ENCODE data around the gene IQCB1. TPM values are rescaled to one million over a fixed set of nuclear protein-coding genes. Genes with fewer than 3 reads are reported as not detected.

The IQCB1 gene
- total RNA-seq, 3 donors from 2014 or later (not counting 1 experiment from before 2014, with no cell fraction given): 42.6 to 44.3 (median 42.6) TPM

DNA sequence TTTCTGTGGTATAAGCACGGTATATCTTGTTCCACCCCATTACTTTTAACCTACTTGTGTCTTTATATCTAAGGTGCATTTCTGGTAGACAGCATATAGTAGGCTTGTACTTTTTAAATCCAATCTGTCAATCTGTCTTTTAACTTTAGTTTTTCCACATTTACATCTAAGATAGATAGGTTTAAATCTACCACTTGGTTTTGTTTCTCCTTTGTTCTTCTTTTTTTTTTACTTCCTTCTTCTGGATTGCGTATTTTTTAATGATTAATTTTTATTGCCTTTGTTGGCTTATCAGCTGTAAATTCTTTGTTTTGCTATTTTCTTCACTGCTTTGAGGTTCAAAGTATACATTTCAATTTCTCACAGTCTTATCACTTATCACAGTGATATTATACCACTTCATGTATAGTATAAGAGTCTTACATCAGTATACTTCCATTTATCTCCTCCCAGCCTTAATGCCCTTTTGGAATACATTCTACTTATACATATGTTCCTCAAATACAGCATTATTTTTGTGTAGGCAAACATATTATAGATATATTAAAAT is 31.0 kb downstream of the IQCB1 start:
- DNase-seq: no peak
- H3K9me3 Mint-ChIP-seq: no peaks in the 10 kb centered on the region
- H3K4me3 ChIP-seq (ENCODE audit: low read length): no peak overlapping the region
- H3K27ac Mint-ChIP-seq: no peak overlapping the region
- no peak for ATAC-seq
- H3K9me3 ChIP-seq (ENCODE audit: control insufficient read depth, insufficient read depth, low read length): no peaks in the 10 kb centered on the region
- intact Hi-C loops (cut with micrococcal nuclease): no loop called here
- no CpG with 5 or more reads among the region's 2 CpGs for WGBS (ENCODE audit: insufficient coverage)
- no peaks in the 10 kb centered on the region for H3K4me1 ChIP-seq (ENCODE audit: control insufficient read depth, insufficient read depth, low read length)
- peaks cover 29% of the 10 kb centered on the region for H3K36me3 Mint-ChIP-seq
- no peak for TF ChIP-seq CTCF (IDR thresholded peaks at IDR 0.05)
- no peaks in the 10 kb centered on the region for H3K4me1 Mint-ChIP-seq
- no peak overlapping the region for H3K27ac ChIP-seq (ENCODE audit: low read length)
- H3K36me3 ChIP-seq (ENCODE audit: control insufficient read depth, insufficient read depth, low read length): peaks cover 36% of the 10 kb centered on the region
- no peaks in the 10 kb centered on the region for H3K27me3 ChIP-seq (ENCODE audit: control insufficient read depth, insufficient read depth, low read length)
- no peaks in the 10 kb centered on the region for H3K27me3 Mint-ChIP-seq (ENCODE audit: low read depth in 2 of 2)
- H3K4me3 Mint-ChIP-seq: no peak overlapping the region

GRCh38 chr3:121800906-121801305 is 34.0 kb downstream of the IQCB1 start:
- H3K4me3 ChIP-seq (ENCODE audit: low read length): no peak overlapping the region
- no peak for ATAC-seq
- no peak for TF ChIP-seq CTCF (IDR thresholded peaks at IDR 0.05)
- no peaks in the 10 kb centered on the region for H3K27me3 ChIP-seq (ENCODE audit: control insufficient read depth, insufficient read depth, low read length)
- Mint-ChIP-seq H3K27ac (no peak overlapping the region), H3K4me3 (no peak overlapping the region), H3K9me3 (no peaks in the 10 kb centered on the region), H3K36me3 (peaks cover 20% of the 10 kb centered on the region), H3K27me3 (ENCODE audit: low read depth in 2 of 2) (no peaks in the 10 kb centered on the region), H3K4me1 (no peaks in the 10 kb centered on the region)
- H3K36me3 ChIP-seq (ENCODE audit: control insufficient read depth, insufficient read depth, low read length): peaks cover 20% of the 10 kb centered on the region
- H3K9me3 ChIP-seq (ENCODE audit: control insufficient read depth, insufficient read depth, low read length): no peaks in the 10 kb centered on the region
- H3K4me1 ChIP-seq (ENCODE audit: control insufficient read depth, insufficient read depth, low read length): no peaks in the 10 kb centered on the region
- intact Hi-C loops (cut with micrococcal nuclease): no loop called here
- DNase-seq: no peak
- no peak overlapping the region for H3K27ac ChIP-seq (ENCODE audit: low read length)

- Mint-ChIP-seq H3K4me1 (no peaks in the 10 kb centered on the region), H3K36me3 (peaks cover 13% of the 10 kb centered on the region), H3K27me3 (ENCODE audit: low read depth in 2 of 2) (no peaks in the 10 kb centered on the region), H3K9me3 (no peaks in the 10 kb centered on the region), H3K27ac (no peak overlapping the region), H3K4me3 (no peak overlapping the region)
- DNase-seq (no peak), ATAC-seq (no peak)
- peaks cover 15% of the 10 kb centered on the region for H3K36me3 ChIP-seq (ENCODE audit: control insufficient read depth, insufficient read depth, low read length)
- no CpG with 5 or more reads among the region's 1 CpG for WGBS (ENCODE audit: insufficient coverage)
- intact Hi-C loops (cut with micrococcal nuclease): no loop called here
- H3K4me3 ChIP-seq (ENCODE audit: low read length): no peak overlapping the region
- no peaks in the 10 kb centered on the region for H3K9me3 ChIP-seq (ENCODE audit: control insufficient read depth, insufficient read depth, low read length)
- no peak for TF ChIP-seq CTCF (IDR thresholded peaks at IDR 0.05)
- no peaks in the 10 kb centered on the region for H3K27me3 ChIP-seq (ENCODE audit: control insufficient read depth, insufficient read depth, low read length)
- no peaks in the 10 kb centered on the region for H3K4me1 ChIP-seq (ENCODE audit: control insufficient read depth, insufficient read depth, low read length)
- H3K27ac ChIP-seq (ENCODE audit: low read length): no peak overlapping the region
Observed at GRCh38 chr3:121796970-121797369, 37.9 kb downstream of the IQCB1 start.

- 80% methylated on average over 1 of the region's 2 CpGs for WGBS (ENCODE audit: insufficient coverage)
- no peak for ATAC-seq
- peaks cover 17% of the 10 kb centered on the region for H3K36me3 Mint-ChIP-seq
Observed at GRCh38 chr3:121794264-121794983, 40.4 kb downstream of the IQCB1 start.

More at GRCh38 chr3:121794264-121794983, 40.4 kb downstream of the IQCB1 start:
- Mint-ChIP-seq H3K9me3 (no peaks in the 10 kb centered on the region), H3K4me3 (no peak overlapping the region), H3K4me1 (no peaks in the 10 kb centered on the region), H3K27ac (no peak overlapping the region), H3K27me3 (ENCODE audit: low read depth in 2 of 2) (no peaks in the 10 kb centered on the region)
- Histone ChIP-seq H3K36me3 (ENCODE audit: control insufficient read depth, insufficient read depth, low read length) (peaks cover 25% of the 10 kb centered on the region), H3K27me3 (ENCODE audit: control insufficient read depth, insufficient read depth, low read length) (no peaks in the 10 kb centered on the region), H3K27ac (ENCODE audit: low read length) (no peak overlapping the region), H3K4me3 (ENCODE audit: low read length) (no peak overlapping the region), H3K4me1 (ENCODE audit: control insufficient read depth, insufficient read depth, low read length) (no peaks in the 10 kb centered on the region), H3K9me3 (ENCODE audit: control insufficient read depth, insufficient read depth, low read length) (no peaks in the 10 kb centered on the region)
- intact Hi-C loops (cut with micrococcal nuclease): no loop called here
- no peak for DNase-seq
- no peak for TF ChIP-seq CTCF (IDR thresholded peaks at IDR 0.05)
